Inflammatory macrophage treated with lipopolysaccharide for 4 hours (primary cell): ENCODE data around the gene GBGT1.

Experiments used
- DNase-seq: peaks from one replicate; pipeline ENCODE4 v3.0.0-alpha.2; 2020

The GBGT1 gene

DNA sequence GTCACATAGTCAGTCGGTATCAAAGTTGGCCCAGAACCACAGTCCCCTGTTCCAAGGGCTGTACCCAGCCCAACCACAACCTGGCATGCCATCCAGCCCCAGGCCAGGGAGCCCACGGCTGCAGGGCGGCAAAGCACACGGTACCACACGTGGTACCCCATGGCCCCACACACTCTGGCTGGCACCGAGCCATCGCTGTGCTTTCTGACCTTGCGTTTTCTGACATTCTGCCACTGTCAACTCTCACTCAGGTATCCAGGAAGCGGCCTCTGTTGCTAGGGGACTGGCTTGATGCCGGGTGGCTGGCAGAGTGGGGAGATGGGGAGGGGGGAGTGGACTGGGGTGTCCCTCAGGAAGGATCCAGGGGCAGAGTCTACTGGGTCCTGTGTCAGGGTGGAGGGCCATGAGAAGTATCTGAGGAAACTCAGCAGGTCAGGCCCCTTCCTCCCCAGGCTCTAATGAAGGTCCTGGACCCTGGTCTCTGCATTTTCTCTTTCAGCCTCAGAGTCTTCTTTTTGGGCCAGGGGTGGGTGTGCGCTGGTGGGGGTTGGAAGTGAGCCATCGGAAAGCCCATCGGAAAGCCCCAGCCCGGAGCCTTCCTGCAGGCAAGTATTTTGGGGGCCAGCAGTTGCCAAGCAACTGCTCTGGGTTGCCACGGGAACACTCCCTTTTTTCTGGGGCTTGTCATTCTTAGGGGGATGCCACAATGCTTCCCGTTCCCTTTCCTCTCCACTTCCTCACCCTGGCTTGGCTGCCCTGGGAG lies 21.7 kb downstream of the GBGT1 start:
- DNase-seq = no peak

DNA sequence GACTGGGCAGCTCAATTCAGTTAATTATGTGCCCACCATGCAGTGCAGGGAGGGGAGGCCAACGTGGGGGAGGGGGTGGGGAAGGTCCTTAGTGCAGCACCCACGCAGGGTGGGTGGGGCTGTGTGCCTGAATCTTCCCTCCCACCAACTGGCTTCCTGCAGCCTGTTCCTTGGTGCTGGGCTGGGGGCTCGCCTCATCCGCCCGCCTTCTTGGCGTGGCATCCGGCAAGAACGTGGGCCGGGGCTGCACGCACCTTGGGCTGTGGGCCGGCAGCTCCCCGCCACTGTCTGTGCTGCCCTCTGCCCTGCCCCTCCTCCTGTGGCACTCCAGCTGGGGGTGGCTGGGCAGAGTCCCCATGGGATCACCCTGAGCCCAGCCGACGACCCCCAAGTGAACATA lies 23.1 kb downstream of the GBGT1 start:
- no peak for DNase-seq

DNA sequence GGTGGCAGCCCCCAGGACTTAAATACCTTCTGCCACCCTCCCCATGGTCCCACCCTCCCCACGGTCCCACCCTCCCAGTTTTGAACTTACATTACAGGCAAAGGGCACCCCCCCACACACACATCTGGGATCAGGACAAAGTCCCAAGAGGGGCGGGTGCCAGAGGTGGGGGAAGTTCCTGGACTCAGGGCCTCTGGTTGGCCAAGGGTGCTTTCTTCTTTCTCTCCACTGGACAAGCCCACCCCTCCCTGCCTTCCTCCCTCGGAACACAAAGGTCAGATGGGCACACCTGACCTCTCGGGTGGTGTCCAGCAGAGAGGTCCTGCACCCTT lies 23.6 kb downstream of the GBGT1 start:
- DNase-seq = no peak

DNA sequence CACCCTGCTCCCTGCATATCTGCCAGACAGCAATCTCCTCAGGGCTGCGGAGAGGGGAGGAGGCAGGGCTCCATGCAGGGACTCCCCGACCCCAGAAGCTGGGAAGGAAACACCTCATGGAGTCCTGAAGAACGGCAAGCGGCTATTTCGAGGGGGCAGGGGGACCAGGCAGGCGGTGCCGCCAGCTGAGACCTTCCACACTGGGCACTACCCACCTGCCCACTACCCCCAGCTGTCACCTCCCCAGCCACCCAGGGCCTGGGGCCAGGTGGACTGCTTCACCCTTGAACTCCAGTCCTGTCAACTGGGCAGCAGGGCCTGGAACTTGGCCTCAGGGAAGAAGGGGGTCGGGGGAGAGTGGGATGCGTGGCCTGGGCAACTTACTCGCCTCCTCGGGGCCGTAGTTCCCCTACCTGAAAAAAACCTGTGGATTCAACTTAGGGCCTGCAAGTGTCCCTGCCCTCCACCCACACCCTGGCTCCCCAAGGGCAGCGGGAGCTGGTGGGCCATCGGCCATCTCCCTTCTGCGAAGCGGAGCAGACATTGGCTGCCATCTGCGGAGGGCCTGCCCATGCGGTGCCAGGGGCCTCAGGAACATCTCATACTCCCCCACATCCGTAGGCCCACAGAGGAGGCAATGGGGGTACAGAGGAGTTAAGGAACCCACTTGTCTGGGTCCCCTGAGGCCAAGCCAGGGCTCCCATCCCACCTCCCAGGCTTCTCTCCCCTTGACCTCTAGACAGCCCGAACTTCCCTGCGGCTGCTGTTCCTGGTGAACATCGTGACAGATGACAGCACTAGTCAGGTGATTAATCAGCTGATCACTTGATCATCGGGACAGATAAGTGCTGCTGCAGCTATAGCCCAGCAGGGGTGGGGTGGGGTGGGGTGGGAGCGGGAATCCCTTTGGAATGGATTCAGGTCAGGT lies 24.2 kb downstream of the GBGT1 start:
- DNase-seq = peak; percentile 83

DNA sequence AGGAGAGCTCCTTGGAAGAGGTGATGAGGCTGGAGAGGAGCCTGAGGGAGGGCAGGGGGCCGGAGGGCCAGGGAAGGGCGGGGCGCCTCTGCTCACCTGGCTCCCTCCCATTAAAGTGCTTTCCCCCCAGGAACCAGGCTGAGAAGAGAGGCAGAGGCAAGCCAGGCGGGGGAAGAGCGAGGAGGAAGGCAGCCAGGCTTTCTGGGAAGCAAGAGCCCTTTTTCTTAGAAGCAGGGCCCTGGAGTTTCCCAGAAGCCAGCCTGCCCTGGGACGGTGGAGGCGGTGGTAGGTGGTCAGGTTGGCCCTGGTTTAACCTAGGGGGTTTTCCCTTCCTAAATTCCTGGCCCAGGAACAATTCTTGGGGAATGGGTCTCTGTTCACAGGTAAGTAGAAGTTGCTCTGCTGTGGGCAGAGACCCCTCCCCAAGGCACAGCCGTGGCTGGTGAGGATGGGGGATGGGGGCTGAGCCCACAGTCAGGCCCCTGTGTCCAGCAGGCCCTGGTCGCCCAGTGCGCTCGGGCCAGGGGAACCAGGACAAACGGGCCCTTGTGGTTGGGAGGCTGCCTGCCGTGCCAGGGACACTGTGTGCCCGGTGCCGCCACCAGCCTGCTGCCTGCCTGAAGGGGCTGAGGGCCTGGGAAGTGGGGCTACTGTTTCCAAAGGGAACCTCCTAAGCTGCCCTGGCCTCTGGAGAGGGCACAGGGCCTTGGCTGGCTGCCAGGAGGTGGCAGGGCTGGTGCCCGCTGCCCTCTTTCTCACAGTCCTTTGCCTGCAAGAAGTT lies 26.1 kb downstream of the GBGT1 start:
- DNase-seq = no peak

DNA sequence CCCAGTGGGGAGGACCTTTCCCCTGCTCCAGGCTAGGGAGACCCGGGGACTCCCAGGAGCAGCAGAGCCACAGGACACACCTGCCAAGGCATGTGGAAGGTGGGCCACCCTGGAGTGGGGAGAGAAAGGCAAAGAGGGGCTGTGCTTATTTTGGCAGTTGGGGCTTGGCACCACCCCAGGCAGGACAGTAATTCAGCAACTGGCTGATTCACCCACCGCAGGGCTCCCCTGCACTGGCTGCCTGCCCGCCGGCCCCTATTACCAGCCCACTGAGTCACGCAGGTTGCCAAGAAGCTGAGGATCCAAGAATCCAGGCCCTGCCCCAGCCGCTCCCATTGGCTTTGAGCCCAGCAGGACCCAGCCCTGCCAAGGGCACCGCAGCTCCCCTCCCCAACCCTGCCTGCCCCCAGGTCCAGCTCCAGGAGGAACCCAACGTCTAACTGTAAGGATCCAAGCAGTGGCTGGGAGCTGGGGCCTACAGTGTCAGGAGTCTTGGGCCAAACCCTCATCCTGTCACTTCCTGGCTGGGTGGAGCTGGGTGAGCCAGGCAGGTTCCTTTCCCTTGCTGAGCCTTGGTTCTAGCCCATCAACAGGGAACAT lies 28.5 kb downstream of the GBGT1 start:
- DNase-seq = no peak

DNA sequence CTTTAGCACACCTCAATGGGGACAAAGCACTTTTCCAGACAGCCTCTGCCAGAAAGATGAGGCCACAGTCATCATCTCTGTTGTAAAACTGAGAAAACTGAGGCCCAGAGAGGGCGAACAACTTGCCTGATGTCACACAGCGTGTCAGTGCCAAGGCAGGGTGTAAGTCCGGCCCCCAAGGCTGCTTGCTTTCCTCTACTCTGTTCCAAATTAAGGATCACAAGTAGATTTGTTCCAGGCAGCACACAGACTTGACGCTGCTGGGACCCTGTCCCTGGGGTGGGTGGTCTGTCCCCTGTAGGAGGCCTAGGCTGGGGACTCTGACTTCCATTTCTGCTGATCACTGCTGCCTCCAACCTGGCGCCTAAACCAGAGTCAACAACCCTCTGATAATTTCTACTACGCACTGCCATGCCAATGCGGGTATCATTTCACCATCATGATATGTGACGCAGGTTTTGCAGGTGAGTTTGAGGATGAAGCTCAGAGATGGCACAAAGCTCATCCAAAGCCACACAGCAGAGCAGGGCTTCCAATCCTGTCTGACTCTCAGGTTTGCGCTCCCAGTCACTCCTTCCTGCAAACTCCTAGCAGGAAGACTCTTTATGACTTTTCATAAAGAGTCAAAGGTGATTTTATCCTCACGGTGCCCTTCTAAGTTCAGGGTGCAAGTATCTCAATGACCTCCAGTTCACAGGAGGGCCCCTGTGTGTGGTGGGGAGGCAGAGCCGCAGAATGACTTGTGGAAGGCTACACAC lies 29.1 kb downstream of the GBGT1 start:
- DNase-seq = no peak

DNA sequence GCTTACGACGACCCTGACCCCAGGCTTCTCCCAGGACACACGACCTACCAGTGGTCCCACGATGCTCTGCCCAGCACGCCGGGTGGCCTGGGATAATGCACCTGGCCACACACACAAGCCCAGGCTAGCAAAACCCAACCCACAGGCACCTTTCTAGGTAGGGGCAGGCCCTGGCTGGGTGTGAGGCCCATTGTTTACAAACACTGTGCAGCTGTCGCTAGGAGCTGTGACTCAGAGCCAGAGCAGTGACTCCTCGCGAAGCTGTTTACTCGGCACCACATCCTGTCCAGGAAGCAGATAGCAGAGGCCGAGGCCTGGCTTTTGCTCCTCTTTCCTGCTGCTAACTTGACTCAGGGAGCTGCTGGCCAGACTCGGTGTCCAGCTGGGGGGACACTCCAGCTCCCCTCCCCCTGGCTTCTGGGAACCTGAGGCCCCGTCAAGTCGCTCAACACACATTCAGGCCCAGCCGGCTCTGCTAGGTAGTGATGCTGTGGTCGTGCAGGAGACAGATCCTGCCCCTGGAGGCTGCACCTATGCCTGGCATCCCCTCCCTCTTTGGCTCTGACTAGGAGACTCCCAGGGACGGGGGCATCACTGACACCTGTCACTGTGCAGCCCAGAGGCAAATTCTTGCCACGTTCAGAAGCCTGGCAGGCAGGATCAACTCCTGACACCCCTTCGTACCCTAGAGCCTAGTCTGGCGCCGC lies 29.9 kb downstream of the GBGT1 start:
- peak; percentile 82 for DNase-seq

DNA sequence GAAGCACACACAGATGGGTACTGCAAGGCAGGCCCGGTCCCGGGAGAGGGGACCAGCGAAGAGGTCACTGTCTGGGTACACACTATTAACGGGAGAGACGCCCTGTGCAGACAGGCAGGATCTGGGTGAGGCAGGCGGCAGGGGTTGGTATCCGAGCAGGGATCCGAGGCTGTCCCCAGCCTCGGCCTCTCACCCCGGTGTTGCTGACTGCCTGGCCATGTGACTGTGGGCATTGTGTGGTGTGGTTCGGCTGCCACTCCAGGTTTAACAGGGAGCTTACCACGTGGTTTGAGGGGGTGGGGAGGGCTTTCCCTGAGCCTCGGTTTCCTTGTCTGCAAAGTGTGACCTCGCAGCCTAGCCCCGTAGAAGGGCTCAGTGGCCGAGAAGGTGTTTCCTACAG lies 31.5 kb downstream of the GBGT1 start:
- no peak for DNase-seq

DNA sequence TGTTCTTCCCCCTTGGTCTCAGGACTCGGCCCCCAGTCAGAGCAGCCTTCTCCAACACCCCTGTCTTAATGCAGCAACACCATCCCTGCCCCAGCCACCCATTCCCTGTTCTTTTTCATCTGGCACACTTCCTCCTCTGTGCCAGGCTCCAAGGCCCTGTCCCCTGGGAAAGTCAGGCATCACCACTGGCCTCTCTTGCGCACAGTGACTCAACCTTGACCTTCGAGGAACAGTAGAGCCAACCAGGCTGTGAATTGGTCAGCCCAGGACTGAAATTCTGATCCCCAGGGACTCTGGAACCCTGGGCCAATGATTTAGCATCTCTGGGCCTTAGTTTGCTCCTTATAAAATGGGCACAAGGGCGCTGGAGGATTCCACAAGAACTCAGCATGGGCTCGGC lies 32.2 kb downstream of the GBGT1 start:
- DNase-seq = no peak

DNA sequence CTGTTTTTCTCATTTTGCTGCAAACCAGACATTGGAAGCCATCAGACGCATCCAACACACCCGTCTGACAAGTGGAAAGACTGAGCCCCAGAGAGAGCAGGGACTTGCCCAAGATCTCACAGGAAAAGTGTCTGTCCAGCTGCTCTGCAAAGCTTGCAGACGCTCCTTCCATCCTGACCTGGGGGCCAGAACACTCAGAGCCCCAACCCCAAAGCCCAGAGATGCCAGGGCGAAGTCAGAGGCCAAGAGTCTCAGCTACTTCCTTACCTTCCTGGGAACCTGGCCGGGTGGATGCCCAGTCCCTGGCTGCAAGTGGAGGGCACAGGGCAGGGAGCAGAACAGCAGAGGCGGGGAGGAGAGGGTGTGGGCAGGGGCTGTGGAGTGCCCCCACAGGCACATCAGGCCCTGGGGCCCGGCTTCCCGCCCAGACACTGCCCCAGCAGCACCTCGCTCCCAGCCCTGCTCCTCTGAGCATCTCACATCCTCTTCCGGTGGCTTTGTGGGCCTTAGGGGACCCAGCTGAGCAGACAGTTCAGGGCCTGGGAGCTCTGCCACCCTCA lies 32.9 kb downstream of the GBGT1 start:
- no peak for DNase-seq

DNA sequence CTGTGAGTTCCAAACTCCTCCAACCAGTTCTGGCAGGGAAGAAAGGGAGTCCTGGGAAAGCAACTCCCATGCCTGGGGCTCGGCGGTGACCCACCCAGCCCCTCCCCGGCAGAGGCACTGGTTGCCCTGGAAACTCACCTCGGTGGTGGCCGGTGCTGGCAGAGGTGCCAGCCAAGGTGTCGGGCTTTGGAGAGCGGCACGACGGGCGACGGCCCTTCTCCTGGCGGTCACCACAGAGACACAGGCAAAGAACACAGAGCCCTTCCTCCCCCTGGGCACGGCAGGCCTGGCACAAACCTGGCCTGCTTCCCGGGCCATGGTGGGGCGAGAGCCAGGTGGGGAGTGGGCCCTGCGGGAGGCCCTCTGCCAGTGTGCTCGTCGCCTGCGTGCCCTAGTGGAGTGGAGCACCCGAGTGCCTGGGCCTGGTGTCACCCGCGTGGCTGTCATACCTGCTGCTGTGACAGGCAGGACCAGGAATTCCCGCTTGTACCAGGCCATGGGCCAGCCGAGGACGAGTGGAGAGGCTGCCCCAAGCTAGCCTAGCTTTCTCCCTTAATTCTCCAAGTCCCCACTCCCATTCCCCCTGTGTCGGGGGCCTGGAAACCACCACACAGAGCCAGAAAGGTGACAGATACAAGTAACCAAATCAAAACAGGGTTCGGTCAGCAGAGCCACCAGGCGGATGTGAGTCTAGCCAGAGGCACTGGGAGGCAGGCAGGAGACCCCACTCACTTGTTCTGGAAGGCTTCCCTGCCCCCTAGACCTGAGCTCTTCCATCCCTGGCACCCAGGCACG lies 34.5 kb downstream of the GBGT1 start:
- DNase-seq = no peak

DNA sequence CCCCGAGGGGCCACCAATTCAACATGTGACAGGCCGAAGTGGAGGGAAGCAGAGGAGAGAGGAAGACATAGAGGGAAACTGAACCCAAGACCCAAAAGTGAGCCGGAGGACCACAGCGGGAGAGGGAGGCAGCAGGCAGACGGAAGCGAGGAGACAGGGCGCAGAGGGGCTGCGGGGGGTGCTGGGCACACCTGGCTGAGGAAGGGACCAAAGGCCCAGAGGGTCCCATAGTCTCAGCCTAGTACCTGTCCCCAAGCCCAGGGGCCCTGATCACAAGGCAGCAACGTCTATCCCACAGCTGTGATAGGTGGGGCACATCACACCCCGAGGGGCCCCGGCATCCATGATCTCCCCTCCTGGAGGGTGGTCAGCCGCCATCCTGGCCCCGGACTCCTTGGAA lies 35.6 kb downstream of the GBGT1 start:
- DNase-seq = no peak

DNA sequence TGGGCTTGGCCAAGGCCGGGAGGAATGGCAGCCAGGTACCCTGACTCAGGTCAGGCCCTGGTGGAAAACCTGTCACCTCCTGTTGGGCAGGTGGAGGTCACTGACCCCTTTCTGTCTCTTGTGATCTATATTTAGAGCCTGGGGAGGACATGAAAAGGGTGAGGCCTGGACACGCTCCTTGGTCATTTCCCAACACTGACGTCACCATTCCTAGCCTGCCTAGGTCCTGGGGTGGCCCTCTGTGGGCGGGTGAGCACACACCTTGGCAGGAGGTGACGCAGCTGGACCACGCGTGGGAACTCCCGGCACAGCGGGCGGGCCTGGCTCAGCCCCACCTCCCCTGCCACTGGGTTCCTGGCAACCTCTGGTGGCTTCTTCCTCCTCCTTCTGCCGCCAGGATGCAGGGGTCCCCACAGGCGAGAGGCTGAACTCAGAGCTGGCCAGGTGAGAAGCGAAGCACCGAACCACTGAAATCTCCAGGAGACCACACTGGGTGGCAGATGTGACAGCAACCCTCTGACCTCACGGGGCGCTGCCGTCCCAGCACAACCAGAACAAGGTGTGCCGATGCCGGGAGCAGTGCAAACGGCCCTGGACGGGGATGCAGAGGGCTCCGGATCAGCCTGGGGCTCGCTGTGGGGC lies 36.3 kb downstream of the GBGT1 start:
- no peak for DNase-seq

DNA sequence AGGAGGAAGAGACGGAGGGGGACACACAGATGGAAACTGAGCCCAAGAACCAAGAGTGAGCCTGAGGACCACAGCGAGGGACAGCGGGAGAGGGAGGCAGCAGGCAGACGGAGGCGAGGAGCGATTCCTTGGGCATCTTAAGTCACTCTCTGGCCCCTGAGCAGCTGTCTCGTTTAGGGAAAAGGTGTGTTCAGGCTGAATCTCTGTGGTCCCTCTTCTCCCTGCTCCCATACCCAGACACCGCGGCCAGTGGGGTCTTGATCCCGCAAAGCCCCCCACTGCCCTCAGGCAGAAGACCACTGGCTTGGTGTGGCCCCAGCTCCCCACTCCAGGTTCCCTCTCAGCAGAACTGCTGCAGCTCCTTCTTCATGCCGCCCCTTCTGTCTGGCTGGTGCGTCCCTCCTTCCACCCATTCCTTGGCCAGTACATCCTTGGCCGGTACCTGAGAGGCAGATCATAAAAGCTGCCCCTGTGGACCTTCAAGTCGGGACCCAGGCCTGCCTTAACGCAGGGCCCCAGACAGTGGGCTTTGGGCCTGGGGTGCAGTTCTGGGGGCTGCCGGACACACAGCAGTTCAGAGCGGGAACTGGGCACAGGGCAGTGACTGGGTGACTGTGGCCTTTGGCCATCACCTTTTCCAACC lies 36.9 kb downstream of the GBGT1 start:
- DNase-seq = no peak

DNA sequence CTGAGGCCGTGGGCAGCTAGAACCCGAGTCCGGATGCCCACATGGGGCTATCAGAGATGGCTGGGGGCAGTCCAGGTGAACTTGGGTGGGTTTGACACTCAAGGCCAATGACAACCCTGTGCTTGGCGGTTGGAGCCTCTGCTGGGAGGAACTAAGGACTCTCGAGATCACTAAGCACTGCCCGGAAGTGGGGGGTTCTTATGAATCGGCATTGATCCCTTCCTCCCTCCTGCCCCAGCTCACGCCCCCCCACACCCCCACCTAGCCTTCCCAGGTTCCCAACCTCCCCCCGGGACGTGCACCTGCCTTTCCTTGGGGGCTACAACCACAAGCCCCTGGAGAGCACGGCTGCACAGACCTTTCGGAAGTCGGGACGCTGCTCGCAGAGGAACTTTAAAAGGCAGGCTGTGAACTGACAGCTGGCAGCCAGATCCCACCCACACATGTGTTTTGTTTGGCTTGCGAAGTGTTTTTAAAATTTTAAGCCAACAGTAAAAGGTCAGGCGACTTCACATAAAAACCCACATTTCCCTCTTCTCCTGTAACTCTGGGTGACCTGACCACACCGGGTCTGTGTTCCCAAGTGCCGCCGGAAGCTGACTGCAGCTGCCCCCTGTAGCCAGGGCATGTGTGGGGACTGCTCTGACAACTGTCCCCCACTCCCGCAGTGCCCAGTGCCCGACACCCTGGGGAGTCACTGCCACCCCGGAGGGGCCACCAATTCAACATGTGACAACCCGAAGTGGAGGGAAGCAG lies 37.6 kb downstream of the GBGT1 start:
- DNase-seq = peak; percentile 79

DNA sequence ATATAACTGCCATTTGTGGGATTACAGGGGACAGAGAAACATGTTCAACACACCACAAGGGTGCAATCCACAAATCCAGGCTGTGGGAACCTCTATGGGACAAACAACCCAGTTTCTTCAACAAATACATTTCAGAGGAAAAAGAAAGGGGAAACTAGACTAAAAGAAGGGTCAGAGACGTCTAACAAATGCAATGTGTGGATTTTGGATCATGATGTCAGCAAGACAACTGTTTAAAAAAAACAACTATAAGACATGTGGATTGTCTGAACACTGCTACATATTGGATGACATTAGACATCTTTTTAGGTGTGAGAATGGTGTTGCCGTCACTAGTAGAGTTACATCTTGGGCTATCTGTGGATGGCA lies 38.8 kb downstream of the GBGT1 start:
- peak; percentile 65 for DNase-seq

DNA sequence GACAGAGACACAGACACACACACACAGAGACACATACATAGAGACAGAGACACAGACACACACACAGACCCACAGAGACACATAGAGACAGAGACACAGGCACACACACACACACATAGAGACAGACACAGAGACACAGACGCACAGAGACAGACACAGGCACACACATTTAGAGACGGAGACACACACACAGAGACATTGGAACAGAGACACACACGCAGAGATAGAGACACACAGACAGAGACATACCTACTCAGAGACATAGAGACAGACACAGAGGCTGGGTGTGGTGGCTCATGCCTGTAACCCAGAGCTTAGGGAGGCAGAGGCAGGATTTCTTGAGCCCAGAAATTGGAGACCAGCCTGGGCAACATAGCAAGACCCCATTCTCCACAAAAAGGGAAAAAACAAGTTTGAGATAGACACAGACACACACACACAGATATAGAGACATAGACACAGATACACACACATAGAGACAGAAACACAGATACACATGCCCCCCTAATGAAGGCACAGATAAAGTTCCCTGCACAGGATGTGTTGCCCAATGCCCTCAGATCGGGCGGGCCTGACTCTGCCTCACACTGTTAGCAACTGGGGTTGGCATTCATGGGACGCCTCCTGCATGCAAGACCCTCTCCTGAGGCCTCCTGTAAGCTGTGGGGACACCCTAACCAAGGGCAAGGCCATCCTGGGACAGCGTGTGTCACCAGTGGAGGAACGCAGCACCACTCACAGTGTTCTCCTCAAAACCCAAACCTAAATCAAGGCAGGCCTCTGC lies 39.4 kb downstream of the GBGT1 start:
- no peak for DNase-seq
